ENCODE measurements around the gene SMAD6. TPM values are rescaled to one million over a fixed set of nuclear protein-coding genes. Genes with fewer than 3 reads are reported as not detected.

Gene SMAD6
- total and polyA plus RNA-seq, 2 donors = 20.1 to 31.1 TPM

DNA sequence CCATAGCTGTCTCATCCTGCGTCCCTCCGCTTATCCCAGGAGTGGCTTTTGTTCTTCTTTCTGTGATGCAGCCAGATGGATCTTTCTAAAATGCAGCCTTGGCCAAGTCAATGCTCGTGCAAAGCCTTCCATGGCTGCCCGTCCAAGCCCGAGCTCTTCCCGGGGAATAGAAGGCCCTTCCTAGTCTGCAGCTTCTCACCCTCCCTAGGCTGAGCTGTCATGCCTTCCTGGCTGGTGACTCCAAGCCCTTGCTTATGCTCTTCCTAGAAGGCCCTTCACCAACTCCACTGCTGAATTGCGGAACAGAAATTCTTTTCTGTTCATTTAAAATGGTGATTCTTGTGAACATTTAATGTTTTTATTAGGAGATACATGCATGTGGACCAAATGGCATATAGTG lies 95.9 kb downstream of the SMAD6 start:
- WGBS = 60% methylated on average over 7 of the region's 7 CpGs
- no peak overlapping the region for H3K4me3 ChIP-seq (ENCODE audit: low read depth, low read length)

DNA sequence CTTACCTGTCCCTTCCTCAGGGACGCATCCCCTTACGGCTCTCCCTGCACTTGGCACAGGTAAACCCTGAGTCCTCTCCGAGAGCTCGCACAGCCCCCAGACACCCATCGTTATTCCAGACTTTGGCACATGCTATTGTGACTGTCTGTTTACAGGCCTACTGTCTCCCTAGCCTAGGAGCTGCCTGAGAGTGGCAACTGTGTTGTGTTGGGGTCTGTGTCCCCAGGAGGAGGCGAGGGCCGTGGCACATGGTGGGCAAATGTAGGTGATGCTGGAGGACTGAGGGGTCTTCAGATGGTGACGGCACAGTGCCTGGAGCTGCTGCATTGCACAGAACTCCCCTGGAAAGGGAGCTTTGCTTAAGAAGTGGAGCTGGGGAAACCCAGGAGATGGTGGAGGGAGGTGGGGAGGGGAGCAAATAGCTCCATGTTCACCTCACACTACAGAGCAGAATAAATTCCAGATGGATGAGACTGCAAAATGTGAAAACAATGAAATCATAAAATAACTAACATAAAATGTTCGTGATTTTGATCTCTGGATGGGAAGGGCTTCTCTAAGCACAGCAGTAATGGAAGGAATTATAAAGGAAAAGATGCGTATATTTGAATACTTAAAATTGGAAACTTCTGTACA lies 96.5 kb downstream of the SMAD6 start:
- Histone ChIP-seq H3K36me3 (ENCODE audit: insufficient read depth) (no peaks in the 10 kb centered on the region), H3K4me3 (ENCODE audit: low read depth, low read length) (no peak overlapping the region), H3K4me1 (ENCODE audit: insufficient read depth) (peaks cover 3% of the 10 kb centered on the region), H3K27ac (ENCODE audit: low read depth) (no peak overlapping the region)
- 81% methylated on average over 10 of the region's 10 CpGs for WGBS
- no peak for DNase-seq (ENCODE audit: extremely low spot score)

More for the DNA sequence above, 95.9 kb downstream of the SMAD6 start:
- H3K36me3 ChIP-seq (ENCODE audit: insufficient read depth) = no peaks in the 10 kb centered on the region
- H3K4me1 ChIP-seq (ENCODE audit: insufficient read depth) = peaks cover 3% of the 10 kb centered on the region
- no peak overlapping the region for H3K27ac ChIP-seq (ENCODE audit: low read depth)
- DNase-seq (ENCODE audit: extremely low spot score) = no peak

DNA sequence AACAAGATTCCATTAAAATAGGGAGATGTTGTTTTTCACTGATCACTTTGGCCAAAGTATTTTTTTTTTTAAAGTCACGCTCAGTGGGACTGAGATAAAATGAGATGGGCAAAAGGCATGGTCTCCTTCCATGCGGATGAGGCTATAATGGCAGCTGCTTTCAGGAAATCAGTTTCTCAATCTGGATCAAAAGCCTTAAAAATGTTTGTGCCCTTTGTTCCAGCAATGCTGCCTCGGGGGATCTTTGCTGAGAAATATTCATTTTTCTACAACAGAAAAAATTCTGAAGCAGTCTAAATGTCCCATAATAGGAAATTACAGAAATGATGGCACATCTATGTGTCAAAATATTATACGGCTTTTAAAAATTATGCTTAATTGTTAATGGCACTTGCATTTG lies 97.2 kb downstream of the SMAD6 start:
- Histone ChIP-seq H3K27ac (ENCODE audit: low read depth) (no peak overlapping the region), H3K36me3 (ENCODE audit: insufficient read depth) (no peaks in the 10 kb centered on the region), H3K4me3 (ENCODE audit: low read depth, low read length) (no peak overlapping the region), H3K4me1 (ENCODE audit: insufficient read depth) (peaks cover 3% of the 10 kb centered on the region)
- 87% methylated on average over 4 of the region's 4 CpGs for WGBS
- no peak for DNase-seq (ENCODE audit: extremely low spot score)

DNA sequence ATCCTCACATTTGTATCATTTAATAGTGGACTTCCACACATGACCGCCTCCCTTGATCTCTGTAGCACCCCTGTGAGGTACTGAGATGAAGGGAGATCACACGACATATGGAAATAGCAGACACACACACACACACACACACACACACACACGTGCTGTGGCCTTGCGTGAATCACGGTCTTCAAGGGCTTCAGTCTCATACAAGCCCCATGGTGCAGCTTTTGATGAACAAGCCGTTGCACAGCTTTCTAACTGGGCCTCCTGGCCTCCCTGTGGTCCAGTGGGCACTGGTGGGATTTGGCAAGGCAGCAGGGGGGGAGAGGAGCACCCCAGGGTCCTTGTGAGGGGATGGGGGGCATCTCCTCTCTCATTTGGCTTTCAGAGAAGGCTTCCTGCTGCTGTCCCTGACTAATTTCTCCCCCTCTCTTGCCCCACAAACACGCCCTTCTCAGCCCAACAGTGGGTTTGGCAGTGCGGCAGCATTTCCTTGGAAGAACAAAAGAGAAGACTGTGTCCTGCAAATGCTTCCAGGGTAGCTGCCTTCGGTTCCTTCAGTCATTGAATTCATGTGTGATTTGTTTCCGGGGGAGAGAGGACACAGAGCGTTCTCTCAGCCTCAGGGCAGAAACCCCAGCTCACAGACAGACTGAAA lies 98.7 kb downstream of the SMAD6 start:
- no peak overlapping the region for H3K4me3 ChIP-seq (ENCODE audit: low read depth, low read length)
- no peaks in the 10 kb centered on the region for H3K36me3 ChIP-seq (ENCODE audit: insufficient read depth)
- WGBS = 87% methylated on average over 11 of the region's 11 CpGs
- no peak overlapping the region for H3K27ac ChIP-seq (ENCODE audit: low read depth)
- H3K4me1 ChIP-seq (ENCODE audit: insufficient read depth) = peaks cover 3% of the 10 kb centered on the region
- DNase-seq (ENCODE audit: extremely low spot score) = no peak

DNA sequence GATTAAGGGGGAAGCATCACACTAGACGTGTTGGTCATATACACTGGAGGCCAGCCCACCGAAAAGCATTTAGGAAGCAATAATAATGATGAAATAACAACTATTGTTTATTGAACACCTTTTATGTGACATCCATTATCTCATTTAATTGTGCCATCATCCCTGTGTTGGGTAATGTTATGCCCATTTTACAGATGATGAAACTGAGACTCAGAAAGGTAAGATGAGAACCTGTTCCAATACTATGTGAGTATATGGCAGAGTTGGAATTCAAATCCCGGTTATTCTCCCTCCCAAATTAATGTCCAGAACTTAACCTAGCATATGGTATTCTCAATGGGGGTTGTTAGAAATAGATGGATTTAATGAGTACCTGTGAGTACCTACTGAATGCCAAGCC lies 99.2 kb downstream of the SMAD6 start:
- WGBS = 75% methylated on average over 3 of the region's 3 CpGs
- Histone ChIP-seq H3K4me3 (ENCODE audit: low read depth, low read length) (no peak overlapping the region), H3K27ac (ENCODE audit: low read depth) (no peak overlapping the region), H3K4me1 (ENCODE audit: insufficient read depth) (peaks cover 3% of the 10 kb centered on the region), H3K36me3 (ENCODE audit: insufficient read depth) (no peaks in the 10 kb centered on the region)
- DNase-seq (ENCODE audit: extremely low spot score) = no peak

DNA sequence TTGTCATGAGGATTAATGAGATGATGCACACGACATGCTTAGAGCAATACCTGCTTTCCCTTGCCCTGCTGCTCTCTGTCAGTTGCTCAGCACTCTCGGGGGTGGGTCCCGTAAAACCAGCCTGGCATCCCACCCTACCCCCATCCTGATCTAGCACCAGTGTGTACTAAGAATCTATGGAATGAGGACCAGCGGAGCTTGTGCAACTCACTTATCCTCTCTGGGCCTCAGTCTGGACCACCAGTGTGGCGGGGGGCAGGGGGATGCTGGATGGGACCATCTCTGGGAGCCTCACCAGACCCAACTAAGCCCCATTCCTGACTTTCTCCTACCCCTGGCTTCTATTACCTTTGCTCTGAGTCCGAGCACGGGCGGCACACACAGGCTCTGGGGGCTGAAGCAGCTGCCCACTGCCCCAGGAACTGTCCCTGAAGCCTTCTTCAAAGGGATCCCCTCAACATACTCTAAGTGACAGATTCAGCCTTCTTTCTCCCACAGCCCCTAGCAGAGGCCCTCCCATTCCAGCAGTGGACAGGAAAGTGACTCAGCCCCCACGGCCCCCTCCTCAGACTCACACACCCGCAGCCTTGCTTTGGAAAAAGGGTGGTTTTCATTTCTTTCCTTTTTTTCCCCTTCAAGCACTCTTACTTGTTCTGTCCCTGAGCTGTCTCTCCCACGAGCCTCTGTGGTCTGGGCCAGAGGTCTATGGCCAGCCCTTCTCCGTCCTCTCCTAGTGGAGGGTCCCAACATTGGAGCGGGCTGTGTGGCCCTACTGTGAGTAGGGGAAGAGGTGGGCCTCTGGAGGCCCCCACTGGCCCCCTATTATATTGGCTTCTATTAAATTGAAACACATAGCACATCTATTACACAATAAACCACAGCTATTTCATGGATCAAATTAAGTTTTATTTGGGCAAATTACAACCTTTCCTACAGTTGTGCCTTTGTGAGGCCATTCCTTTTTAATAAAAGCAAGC lies 100.3 kb downstream of the SMAD6 start:
- H3K4me1 ChIP-seq (ENCODE audit: insufficient read depth) = peaks cover 3% of the 10 kb centered on the region
- 60% methylated on average over 13 of the region's 13 CpGs for WGBS
- no peaks in the 10 kb centered on the region for H3K36me3 ChIP-seq (ENCODE audit: insufficient read depth)
- DNase-seq (ENCODE audit: extremely low spot score) = no peak
- H3K4me3 ChIP-seq (ENCODE audit: low read depth, low read length) = no peak overlapping the region
- H3K27ac ChIP-seq (ENCODE audit: low read depth) = peak overlapping the region; percentile 69

DNA sequence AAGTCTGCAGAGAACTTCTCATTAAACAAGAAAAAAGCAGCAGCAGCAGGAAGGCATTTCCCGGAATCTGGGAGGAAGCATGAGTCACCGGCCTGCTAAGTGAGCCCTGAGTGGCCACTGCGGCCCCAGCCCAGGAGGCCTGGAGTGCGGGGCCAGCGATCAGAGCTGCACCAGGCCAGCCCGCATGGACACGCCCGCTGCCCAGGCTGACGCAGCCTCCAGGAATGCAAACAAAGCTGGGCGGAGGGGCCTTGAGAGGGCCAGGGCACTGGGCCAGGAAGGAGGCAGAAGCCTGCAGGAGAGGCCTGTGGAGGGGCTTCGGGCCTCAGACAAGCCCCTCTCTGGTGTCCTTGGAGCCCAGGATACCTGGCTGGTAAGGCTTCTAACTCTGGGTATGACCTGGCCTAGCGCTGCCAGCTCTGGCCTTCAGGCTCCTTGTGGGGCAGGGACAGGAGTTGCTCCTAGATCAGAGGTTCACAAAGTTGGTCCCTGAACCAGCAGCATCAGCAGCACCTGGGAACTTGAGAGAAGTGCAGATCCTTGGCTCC lies 101.2 kb downstream of the SMAD6 start:
- H3K4me3 ChIP-seq (ENCODE audit: low read depth, low read length) = no peak overlapping the region
- peaks cover 3% of the 10 kb centered on the region for H3K4me1 ChIP-seq (ENCODE audit: insufficient read depth)
- peak overlapping the region; percentile 77 for H3K27ac ChIP-seq (ENCODE audit: low read depth)
- WGBS = 16% methylated on average over 12 of the region's 12 CpGs
- no peaks in the 10 kb centered on the region for H3K36me3 ChIP-seq (ENCODE audit: insufficient read depth)
- DNase-seq (ENCODE audit: extremely low spot score) = peak; percentile 82

DNA sequence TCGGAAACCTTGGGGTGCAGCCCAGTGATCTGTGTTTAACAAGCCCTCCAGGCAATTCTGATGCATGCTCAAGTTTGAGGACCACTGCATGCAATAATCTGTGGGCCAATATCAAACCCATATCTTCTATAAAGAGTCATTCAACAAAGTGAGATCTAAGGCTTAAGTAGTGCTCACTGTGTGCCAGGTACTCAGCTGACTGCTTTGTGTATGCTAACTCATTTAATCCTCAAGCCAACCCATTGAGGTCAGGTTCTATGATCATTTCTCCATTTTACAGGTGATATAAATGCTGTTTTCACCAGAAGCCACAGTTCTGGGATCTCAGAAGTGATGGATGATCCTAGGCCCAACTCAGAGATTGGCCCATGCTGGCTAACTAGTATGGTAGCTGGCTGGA lies 101.7 kb downstream of the SMAD6 start:
- H3K4me1 ChIP-seq (ENCODE audit: insufficient read depth) = peaks cover 3% of the 10 kb centered on the region
- no peak for DNase-seq (ENCODE audit: extremely low spot score)
- H3K4me3 ChIP-seq (ENCODE audit: low read depth, low read length) = no peak overlapping the region
- 48% methylated on average over 1 of the region's 1 CpG for WGBS
- H3K36me3 ChIP-seq (ENCODE audit: insufficient read depth) = no peaks in the 10 kb centered on the region
- peak overlapping the region; percentile 77 for H3K27ac ChIP-seq (ENCODE audit: low read depth)

DNA sequence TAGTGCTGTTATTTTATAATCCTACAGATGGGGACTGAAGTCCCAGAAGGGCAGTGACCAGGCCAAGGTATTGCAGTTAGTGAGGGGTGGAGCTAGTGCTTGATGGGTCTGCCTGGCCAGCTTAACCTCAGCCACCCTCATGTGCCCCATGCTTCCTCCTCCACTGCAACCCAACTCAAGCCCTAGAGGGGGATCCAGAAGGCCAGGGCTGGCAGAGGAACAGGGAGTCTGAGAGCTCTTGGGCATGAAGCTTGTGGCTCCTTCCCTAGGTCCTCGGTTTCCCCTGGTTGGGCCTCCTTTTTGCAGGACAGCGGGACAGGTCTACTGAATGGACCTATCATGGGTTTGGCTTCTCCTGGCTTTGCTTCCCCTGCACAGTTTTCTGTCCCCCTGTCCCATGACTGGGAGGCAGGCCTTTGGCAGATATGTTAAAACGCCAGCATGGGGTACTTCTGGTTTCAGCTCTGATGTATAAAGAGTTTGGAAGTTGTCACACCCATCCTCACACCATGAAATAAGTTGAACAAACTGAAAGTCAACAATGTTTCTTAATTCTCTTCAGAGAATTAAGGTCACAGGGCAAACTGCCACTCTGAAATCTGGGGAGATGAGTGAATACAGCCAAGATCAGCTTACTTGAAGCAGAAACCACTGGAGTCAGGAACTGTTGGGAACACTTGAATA lies 103.3 kb downstream of the SMAD6 start:
- Histone ChIP-seq H3K36me3 (ENCODE audit: insufficient read depth) (no peaks in the 10 kb centered on the region), H3K4me1 (ENCODE audit: insufficient read depth) (peaks cover 3% of the 10 kb centered on the region), H3K27ac (ENCODE audit: low read depth) (no peak overlapping the region), H3K4me3 (ENCODE audit: low read depth, low read length) (no peak overlapping the region)
- 96% methylated on average over 3 of the region's 3 CpGs for WGBS
- DNase-seq (ENCODE audit: extremely low spot score) = no peak

DNA sequence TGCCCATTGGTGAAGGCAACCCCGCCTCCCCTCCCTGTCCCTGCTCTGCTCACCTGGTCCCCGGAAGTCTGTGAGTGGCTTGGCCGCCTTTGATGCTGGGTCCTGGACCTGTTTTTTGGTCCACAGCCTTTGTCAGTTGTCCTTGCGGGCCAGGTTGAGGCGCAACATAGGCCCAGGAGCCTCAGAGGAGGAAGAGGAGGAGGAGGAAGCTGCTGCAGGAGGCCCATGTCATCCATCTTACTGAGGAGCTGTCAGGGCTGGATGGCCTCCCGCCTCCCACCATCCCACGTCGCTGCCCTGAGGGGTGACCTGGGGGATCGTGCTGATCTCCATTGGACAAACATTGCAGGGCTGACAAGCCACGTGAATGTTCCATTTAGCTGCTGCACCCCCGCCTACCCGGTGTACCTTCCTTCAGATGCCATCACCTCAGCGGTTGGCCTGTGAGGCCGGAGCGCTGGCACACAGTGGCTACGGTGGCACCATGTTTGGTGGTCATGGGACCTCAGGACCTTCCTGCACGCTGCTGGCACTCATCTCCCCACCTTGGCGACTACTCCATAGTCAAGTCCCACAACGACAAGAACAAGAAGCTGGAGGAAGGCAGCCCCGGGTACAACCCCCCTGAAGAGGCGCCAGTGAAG lies 106.3 kb downstream of the SMAD6 start:
- no peak for DNase-seq (ENCODE audit: extremely low spot score)
- 95% methylated on average over 21 of the region's 21 CpGs for whole genome bisulfite sequencing
- Histone ChIP-seq H3K4me1 (ENCODE audit: insufficient read depth) (no peaks in the 10 kb centered on the region), H3K36me3 (ENCODE audit: insufficient read depth) (no peaks in the 10 kb centered on the region), H3K27ac (ENCODE audit: low read depth) (no peak overlapping the region), H3K4me3 (ENCODE audit: low read depth, low read length) (no peak overlapping the region)

DNA sequence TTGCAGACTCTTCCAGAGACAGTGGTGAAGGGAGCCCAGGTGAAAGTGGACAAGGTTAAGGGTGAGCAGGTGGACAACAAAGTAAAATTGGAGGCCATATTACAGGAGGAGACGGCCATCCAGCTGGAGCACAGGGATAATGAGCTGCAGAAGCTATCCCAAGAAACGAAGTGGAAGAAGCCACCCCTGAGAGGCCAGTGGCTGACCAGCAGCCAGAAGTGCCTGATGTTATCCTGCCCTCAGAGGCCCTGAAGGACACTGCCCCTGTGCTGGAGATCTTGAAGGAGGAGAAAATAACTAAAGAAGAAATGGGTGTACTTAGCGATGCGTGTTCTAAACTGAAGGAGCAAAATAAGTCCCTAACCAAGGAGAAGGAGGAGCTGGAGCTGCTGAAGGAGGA lies 107.6 kb downstream of the SMAD6 start:
- Histone ChIP-seq H3K27ac (ENCODE audit: low read depth) (no peak overlapping the region), H3K36me3 (ENCODE audit: insufficient read depth) (no peaks in the 10 kb centered on the region), H3K4me1 (ENCODE audit: insufficient read depth) (no peaks in the 10 kb centered on the region), H3K4me3 (ENCODE audit: low read depth, low read length) (no peak overlapping the region)
- DNase-seq (ENCODE audit: extremely low spot score) = no peak
- WGBS = 92% methylated on average over 4 of the region's 4 CpGs

DNA sequence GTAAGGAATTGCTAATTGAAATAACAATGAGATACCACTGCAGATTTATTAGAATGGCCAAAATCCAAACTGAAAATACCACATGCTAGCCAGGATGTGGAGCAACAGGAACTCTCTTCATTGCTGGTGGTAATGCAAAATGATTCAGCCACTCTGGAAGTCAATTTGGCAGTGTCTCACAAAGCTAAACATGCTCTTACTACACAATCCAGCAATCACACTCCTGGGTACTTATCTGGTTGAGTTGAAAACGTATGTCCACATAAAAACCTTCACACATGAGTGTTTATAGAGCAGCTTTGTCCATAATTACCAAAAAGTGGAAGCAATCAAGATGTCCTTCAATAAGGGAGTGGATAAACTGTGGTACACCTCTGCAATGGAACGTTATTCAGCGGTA lies 113.3 kb downstream of the SMAD6 start:
- Histone ChIP-seq H3K27ac (ENCODE audit: low read depth) (no peak overlapping the region), H3K4me1 (ENCODE audit: insufficient read depth) (no peaks in the 10 kb centered on the region), H3K4me3 (ENCODE audit: low read depth, low read length) (no peak overlapping the region), H3K36me3 (ENCODE audit: insufficient read depth) (no peaks in the 10 kb centered on the region)
- 42% methylated on average over 3 of the region's 3 CpGs for WGBS
- no peak for DNase-seq (ENCODE audit: extremely low spot score)

DNA sequence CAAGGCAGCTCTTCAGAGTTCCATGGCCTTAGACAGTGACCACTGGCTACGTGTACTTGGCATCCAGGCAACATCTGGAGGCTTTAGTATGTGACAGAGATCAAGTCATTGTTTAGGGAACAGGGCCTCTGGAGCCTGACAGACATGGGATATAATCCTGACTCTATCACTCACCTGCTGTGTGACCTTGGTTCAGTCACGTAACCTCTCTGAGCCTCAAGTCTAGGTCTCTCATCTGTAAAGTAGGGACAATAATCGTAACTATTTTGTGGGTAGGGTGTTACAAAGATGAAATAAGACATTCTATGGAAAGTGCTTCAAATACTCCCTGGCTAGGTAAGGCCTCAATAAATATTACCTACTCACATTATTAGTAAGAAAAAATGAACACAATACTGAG lies 114.2 kb downstream of the SMAD6 start:
- H3K36me3 ChIP-seq (ENCODE audit: insufficient read depth) = no peaks in the 10 kb centered on the region
- WGBS = 96% methylated on average over 3 of the region's 3 CpGs

More for the DNA sequence above, 114.2 kb downstream of the SMAD6 start:
- Histone ChIP-seq H3K27ac (ENCODE audit: low read depth) (no peak overlapping the region), H3K4me3 (ENCODE audit: low read depth, low read length) (no peak overlapping the region), H3K4me1 (ENCODE audit: insufficient read depth) (no peaks in the 10 kb centered on the region)
- no peak for DNase-seq (ENCODE audit: extremely low spot score)
